SIG-M5 (cell line): Measurements from ENCODE around the gene RAD51B.

Source experiments
- DNase-seq: peaks from one replicate; lab custom pipeline; 2025; lab: John Stamatoyannopoulos, UW

RAD51B gene

DNA sequence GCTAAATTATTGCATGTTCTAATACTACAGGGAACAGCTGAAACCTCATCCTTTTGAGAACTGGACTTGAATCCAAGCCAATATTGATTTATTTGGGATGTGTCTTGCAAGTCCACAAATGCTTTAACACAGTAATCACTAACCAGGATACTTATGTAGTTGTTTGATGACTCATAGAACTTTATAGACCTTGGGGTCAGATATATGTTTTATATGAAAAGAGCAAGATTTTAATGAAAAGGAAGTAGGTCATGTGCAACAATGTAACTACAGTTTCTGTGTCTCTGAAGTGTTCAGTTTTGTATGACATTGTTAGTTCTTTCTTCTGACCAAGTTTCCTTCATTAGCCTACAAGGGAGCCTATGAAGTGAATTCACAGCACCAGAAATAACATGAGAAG is 621.2 kb downstream of the RAD51B start:
- no peak for DNase-seq

DNA sequence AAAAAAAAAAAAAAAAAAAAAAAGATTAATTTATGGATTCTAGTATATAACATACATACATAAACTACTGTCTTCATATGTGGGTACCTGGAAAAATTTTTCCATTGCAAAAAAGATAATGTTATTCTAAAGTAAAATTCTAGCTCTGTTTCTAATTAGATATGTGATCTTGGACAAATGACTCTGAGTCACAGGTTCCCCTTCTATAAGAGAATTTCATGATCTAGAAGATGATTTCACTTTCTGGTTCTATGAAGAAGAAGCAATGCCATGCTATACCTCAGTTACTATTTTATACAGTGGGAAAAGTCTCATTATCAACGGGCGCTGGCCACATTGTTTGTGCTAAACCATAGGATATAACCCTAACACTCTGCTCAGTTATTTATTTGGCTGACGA is 622.0 kb downstream of the RAD51B start:
- DNase-seq = no peak

DNA sequence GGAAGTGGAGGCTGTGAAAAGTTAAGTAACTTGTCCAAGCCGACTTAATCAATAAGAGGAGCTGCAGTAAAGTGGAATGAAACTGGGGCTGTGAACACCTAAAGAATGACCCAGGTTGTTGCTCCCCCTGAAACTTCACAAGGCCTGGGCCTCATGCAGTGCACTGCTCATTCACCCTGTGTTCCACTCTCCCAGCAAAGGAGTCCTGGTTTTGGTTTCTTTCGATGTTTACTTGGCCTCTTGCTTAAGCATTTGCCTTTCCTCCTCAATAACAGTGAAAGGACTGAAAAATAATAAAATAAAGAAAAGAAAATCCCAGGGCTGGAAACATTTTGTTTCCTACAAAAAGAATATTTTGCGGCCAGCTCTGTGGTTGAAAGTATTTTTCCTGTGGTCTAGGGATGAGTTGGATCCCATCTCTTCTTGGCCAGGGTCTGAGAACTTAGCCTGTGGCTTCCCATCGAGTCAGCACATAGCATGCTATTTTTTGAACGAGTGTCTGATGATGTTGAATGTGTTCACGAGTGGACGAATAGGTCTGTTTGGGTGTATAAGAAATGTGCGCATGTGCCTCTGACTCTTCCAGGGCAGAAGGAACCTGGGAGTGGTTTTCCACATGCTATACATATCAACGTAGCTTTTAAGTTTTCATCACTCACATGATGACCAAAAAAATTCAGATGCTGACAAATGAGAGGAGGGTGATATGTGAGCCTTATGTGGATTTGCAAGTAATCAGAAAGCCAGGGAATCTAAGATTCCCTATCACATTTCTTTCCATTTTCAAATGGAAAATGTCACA is 623.5 kb downstream of the RAD51B start:
- DNase-seq = no peak

DNA sequence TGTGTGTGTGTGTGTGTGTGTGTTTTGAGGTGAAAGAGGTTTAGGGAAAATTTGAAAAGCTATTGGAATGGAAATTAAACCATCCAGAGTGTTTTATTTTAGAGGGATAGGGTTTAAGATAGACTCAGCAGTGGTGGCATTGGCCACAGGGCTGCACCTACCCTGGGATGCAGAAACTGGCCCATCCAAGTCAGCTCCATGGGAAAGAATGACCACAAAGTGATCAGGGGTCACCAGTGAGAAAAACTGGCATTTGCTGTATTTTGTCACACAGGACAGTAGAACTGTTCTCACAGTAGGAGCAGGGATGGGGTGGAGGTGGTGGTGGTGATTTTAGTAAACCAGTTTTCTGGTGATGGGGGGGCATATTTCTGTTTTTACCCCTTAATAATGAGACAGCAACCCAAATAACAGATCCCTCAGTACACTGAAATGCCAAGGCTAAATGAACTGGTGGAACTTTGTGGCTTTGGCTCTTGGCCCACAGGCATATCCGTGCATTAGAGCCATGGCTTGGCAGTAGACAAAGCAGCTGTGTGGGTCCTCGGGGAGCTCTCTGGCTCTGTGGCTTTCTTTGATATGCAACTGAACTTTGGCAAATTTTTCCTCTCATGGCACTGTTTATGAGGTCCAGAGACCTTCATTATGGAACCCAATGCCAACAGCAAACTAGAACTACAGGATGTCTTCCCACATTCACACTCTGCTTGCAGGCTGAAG is 625.0 kb downstream of the RAD51B start:
- DNase-seq = no peak

DNA sequence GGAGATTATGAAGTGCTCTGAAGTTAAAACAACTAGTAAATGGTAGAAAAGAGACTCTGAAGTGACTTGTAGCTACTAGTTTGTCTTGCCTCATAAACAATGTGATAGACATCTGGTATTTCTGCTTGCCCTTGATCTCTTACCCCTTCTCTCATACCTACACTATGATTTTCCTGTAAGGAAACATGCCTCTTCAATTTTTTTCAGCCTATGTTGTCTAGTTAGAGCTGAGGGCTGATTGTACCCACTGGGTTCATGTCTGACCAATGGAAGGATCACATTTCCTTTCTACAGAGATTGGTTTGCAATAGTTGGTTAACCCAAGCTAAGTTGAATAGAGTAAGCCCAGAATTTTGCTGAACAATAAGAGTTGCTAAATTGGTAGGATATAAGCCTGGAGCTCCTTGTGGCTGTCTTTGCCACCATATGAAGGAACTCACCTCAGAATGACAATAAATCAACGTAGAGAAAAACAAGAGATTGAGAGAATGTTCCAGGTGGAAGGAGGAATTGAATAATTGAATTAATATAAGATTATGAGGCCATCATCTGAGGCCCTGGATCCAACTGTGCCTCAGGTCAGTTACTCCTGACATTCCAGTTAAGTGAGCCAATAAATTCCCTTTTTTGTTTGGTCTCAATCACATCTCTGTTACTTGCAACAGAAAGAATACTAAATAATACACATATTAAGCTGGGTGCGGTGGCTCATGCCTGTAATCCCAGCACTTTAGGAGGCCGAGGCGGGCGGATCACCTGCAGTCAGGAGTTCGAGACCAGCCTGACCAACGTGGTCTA is 626.9 kb downstream of the RAD51B start:
- no peak for DNase-seq

DNA sequence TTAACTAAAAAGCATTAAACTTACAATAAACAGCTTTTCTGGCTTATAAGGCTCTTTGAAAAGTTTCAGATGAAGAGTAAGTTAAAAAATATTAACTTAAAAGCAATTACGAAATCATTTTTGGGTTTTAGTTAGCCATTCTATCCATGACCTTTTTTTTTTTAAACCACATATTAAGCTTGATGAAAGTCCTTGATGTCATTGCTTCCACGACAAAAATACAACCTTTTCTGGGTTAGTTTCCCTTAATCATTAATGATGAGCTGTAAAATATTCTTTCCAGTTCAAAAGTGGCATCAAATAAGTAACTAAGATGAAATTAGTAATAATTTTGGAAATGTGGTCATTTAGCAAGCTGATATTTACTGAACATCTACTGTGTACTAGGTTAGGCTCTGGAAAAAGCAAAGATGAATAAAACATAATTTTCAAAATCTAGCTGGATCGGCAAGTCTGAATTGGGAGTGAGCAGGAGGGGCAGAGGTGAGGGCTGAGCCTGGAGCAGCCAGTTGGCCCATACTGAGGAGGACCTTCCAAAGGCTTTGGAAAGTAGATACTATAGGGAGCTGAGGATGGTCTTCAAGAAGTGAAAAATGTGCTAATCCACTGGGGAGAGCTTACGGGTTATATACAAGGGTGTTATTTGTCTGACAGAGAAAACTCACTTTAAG is 628.1 kb downstream of the RAD51B start:
- no peak for DNase-seq

DNA sequence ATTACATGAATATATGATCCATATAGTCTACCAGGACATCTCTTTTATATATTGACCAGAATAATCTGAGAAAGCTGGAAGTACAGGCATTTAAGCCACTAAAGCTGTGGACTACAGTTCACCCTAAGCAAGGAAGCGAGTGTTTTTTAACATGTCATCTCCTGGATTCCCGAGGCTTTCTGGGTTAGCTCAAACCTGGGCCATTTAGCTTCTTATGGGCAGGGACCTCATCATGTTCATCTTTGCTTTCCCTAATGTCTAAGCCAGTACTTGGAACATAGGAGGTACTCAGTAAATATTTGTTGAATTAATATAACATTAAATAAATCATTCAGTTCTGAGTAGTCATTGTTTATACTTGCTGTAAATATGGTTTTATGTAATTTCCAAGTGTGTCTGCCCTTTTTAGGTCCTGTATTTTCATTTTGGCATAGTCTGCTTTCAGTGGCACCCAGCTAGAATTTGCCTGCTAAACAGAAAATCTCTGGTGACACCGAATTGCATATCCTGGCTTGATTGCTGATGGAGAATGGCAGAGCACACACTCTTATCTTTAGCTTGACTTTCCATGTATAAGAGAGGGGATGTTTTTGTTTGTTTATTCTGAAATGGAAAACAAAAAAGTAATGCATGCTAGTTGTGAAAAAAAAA is 628.8 kb downstream of the RAD51B start:
- DNase-seq = no peak

DNA sequence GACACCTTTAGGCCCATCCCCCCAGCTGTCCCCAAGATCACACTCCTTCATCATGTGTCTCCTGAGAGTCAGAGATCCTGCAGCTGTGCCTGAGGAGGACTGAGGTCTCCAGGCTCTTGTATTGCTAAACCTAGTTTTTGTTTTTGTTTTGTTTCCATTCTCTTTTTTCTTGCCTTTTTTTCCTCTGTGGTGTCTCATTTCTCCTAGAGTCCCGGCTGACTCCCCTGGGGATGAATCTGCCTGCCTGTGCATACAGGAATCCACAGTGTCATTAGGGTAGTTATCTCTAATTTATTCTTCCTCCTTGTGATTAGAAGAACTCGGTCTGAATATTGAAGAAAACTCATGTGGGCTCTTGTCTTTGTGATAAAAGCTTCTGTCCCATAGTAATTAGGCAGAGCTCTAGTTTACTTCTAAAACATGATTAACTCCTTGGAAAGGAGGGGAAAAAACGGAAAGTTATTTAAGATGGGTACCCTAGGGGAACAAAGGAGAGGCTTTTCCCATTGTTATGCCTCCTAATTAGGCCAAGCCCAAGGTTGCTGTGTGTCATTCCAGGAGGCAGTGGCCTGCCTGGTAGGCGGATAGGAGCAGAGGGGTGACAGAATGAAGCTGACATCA is 630.1 kb downstream of the RAD51B start:
- no peak for DNase-seq

DNA sequence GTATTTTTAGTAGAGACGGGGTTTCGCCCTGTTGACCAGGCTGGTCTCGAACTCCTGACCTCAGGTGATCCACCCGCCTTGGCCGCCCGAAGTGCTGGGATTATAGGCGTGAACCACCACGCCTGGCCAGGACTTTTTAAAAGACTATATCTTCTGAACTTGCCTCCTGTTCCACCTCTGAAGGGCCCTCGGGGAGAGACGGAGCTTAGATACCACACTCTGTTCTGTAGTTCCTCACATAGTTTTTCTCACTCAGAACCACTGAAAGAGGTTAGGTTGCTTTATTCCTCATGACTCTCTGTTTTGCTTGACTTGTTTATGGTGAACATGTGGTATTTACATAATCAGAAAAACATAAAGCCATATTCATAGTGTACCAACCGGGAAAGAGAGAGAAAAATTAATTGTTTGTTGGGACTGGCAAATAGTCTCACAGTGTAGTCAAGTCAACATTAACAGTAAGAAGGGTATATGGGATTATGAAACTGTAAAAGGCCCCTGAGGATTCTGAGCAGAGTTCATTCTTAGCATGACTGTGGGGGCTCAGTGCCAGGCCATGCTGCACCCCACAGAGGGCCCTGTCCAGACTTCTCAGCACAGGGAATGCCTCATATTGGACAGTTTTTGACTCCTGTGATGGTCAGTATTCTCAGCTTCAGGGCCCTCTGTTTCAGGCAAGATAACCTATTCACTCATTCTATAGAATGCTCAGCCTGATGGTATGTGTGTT is 631.0 kb downstream of the RAD51B start:
- no peak for DNase-seq

DNA sequence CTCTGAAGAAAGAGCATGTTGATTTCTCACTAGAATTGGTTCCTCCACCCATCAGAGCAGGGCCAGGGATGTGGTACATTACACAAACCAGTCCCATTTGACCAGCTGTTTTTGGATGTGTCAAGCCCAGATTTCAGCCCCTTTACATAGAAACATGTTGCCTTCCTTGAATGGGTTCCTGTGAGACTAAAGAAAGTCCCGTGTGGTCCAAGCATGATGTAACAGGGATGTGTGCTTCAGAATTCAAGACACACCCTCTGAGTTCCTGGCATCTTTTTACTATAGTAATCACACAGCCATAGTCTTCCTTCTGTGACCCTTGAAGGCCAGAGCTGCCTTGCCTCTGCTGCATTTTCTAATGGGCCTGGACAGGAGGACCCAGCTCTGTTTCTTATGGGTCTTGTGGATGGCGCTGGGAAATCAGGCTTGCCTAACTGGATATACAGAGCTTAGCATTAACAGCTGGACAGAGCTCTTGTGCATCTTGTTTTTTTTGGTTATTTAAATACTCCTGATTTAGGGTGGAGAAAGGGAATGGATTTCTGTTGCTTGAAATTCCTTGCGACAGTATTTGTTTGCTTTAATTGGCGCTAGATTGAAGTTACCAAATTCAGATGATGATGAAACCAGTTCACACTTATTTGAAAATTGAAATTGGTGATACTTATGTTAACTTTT is 632.3 kb downstream of the RAD51B start:
- DNase-seq = no peak

DNA sequence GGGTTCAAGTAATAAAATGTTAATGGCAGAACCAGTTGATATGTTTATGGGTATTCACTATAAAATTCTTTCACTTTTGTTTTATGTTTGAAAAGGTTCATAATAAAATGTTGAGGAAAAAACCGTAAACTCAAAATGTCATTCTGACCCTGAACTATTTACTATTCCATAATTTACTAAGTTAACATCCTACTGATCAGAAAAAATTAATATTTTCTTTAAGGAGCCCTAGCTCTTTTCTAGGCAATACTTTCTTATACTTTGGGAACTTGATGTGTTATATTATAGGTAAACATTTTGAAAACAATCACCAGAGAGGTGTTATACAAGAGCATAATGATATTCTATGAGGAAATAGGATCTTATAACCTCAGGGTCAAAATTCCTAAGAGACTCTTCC is 638.7 kb downstream of the RAD51B start:
- no peak for DNase-seq

DNA sequence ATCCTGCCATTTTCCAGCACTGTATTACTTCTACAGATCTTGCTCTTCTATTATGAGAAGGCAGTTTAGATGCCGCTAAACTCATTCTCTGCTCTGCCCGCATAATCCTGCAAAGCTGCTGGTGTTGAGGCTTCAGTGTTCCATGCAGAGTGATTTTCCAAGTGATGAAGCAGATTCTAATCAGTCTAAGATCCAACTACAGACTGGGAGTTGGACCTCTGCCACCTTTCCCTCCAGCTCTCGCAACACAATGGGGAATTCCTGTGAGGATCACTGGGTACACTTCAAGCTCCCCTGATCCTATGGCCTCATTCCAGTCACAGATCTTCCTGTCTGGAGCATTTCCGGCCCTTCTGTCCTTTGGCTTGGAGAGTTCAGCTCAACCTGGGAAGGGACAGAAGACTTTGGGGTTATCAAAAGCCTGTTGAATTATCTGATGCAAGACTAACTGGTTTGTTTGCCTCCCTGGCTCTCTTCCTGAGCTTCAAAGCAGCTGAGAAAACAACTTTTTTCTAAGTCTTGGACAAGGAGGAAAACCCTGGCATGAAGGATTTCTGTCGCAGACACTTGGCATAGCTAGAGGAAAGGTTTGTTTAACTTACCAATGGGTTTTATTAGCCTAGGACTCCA is 639.4 kb downstream of the RAD51B start:
- no peak for DNase-seq

DNA sequence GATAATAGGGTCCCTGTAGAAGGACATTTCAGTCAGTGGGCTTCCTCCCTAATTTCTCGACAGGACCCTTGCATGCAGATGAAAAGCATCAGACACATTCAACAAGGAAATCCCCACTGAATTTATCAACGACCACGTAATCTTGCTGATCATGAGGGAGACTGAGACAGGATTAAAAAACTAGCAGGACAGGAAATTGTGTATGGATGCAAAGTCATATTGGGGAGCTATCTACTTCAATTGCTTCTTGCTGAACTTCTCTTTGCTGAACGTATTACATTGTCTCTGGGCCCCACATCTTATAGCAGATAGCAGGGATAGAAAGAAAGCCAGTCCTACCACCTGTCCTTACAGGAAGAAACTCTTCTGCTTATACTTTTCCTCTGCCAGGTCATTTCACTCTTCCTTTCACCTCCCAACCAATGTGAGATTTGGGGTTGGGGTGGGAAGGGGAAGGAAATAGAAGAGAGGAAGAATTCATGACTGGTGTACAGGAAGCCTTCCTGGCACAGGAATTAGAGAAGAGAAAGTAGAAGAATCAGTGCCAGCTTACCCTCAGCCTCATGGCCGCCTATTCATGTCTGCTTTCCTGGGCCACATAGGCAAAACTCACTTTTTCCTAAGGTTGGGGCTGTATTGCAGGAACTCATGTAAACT is 640.0 kb downstream of the RAD51B start:
- no peak for DNase-seq

DNA sequence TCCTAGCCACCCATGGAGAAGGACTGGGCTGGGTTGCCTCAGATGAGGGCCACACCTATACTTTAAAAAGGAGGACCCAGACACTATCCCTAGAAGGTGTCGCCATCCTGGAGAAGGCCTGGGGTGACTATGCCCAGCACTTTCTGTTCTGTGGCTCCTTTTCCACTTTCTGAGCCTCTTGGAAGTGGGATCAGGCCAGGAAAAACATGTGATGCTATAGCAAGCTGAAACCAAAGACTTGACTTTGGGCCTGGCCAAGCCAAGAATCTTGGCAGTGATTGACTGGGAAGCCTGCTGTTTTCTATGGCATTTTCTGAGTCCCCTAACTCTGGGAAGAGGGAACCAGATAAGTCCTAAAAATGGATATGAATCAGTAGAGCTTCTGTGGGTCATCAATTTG is 641.0 kb downstream of the RAD51B start:
- no peak for DNase-seq

DNA sequence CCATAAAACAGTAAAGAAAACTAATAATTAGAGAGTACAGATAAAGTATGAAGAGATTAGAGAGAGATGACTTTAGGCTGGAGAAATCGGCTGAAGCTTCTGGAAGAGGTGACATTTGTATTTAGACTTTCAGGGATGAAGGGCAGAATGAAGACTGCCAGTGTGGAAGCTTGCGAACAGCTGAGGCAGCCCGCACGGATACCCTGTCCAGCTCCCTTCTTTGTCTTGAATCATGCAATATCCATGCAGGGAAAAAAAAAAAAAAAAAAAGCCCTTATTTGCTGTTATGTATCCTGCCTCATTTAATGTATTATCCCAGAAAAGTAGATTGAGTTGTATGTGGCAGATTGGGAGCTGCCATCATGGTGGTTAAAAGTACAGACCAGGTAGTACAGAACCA is 641.5 kb downstream of the RAD51B start:
- no peak for DNase-seq

DNA sequence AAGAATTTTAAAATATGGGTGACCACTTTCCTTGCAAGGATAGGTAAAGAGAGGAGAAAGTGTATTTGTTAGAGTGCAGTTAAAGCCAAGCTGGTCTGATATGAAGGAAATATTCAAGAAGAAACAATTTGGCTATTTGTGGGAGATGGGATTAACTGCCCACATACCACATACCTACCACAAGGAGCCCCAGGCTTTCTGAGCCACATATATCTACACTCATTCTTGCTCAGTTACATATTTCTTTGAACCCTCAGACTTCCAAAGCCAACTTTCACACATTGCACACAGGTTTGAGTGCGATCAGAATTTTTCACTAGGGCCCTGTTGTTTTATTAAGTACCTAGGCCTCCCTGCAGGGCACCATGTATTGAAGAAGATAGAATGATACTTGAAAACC is 643.1 kb downstream of the RAD51B start:
- DNase-seq = no peak

DNA sequence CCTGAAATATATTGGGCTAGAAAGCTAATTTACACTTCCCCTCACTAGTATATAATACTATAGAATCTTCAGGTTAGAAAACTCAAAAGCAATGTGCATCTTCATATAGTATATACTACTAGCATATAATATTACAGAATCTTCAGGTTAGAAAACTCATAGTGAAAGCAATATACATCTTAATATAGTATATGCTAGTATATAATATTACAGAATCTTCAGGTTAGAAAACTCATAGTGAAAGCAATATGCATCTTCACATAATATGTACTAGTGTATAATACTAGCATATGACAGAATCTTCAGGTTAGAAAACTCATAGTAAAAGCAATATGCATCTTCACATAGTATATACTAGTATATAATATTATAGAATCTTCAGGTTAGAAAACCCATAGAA is 643.7 kb downstream of the RAD51B start:
- DNase-seq = no peak

DNA sequence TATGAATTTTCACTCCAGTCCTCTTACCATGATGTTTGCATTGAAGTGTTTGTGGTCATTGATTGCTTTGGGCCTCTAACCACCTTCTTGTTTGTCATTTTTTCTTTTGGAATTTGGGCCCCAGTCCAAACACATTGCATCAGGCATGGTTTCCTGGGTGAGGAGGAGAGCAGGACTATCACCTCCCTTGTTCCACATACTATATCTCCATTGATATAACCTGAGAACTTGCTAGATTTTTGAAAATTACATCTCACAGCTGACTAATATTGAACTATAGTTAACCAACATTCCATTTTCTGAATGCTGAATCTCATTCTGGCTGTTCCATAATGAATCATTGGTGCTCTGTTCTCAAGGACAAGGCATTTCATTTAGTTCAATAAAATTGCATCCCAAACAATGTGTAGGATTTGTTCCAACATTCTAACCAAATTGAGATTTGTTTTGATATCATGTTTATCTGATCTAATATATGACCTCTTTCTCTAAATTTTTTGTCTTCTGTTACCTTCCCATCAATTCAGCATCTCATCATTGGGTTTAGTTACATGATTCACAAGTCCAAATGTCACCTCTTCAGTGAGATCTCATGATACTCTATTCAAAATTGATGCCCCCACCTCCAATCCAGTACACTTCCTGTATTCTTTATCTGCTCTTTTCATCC is 644.3 kb downstream of the RAD51B start:
- no peak for DNase-seq
